ENCODE results near the gene SLC16A13.

GRCh38 chr17:7081341-7082062 lies 45.7 kb downstream of the SLC16A13 start:
- TF ChIP-seq EZH2 (IDR thresholded peaks at IDR 0.05; ENCODE audit: low read depth) = no peak
- TF ChIP-seq CTCF (conservative IDR thresholded peaks at IDR 0.05) = no peak

Measured in PC-9 (cell line).